ENCODE data around the gene BCL2A1.
"Not testable (repeated sequence)": the region's sequence is repeated elsewhere in the genome, so short reads cannot be mapped to it uniquely, and the experiment has no call there.

Gene BCL2A1

GRCh38 chr15:79970624-79971434 is at the start of gene BCL2A1:
Gene BCL2A1 (minus strand): TSS chr15:79971196. CDS start chr15:79971119, 77 bp downstream.
- H3K36me3 ChIP-seq = no peaks in the 10 kb centered on the region
- H3K9ac ChIP-seq = no peak within 1 kb of the TSS
- H3K4me2 ChIP-seq = peak within 1 kb of the TSS; percentile 32
- H3K9me3 ChIP-seq = no peaks in the 10 kb centered on the region
- no peaks in the 10 kb centered on the region for H3K27me3 ChIP-seq
- H3K4me3 ChIP-seq = no peak within 1 kb of the TSS
- peaks cover 9% of the 10 kb centered on the region for H3K4me1 ChIP-seq
- no peak within 1 kb of the TSS for H3K27ac ChIP-seq
- no peaks in the 10 kb centered on the region for H4K20me1 ChIP-seq
- no peak for TF ChIP-seq Cebpa-rat (IDR thresholded peaks at IDR 0.05)

GRCh38 chr15:80020731-80021130 is 49.7 kb upstream of the BCL2A1 start:
- no peak overlapping the region for H3K4me2 ChIP-seq
- H4K20me1 ChIP-seq = no peaks in the 10 kb centered on the region
- H3K9ac ChIP-seq = no peak overlapping the region
- no peaks in the 10 kb centered on the region for H3K27me3 ChIP-seq
- no peak for TF ChIP-seq Cebpa-rat (IDR thresholded peaks at IDR 0.05)
- H3K4me3 ChIP-seq = no peak overlapping the region
- H3K27ac ChIP-seq = no peak overlapping the region
- H3K36me3 ChIP-seq = no peaks in the 10 kb centered on the region
- no peaks in the 10 kb centered on the region for H3K9me3 ChIP-seq
- H3K4me1 ChIP-seq = peaks cover 9% of the 10 kb centered on the region

GRCh38 chr15:80020149-80020548 is 49.2 kb upstream of the BCL2A1 start:
- not testable (repeated sequence) for H3K4me3 ChIP-seq, H3K4me1 ChIP-seq, H3K4me2 ChIP-seq, H3K36me3 ChIP-seq, H4K20me1 ChIP-seq, H3K27me3 ChIP-seq, H3K27ac ChIP-seq, H3K9ac ChIP-seq, H3K9me3 ChIP-seq

GRCh38 chr15:80019168-80019745 is 48.3 kb upstream of the BCL2A1 start:
- no peaks in the 10 kb centered on the region for H4K20me1 ChIP-seq
- no peak for TF ChIP-seq Cebpa-rat (IDR thresholded peaks at IDR 0.05)
- no peak overlapping the region for H3K4me2 ChIP-seq
- no peaks in the 10 kb centered on the region for H3K9me3 ChIP-seq
- H3K9ac ChIP-seq = no peak overlapping the region
- no peaks in the 10 kb centered on the region for H3K36me3 ChIP-seq
- H3K4me3 ChIP-seq = no peak overlapping the region
- H3K27ac ChIP-seq = no peak overlapping the region
- no peaks in the 10 kb centered on the region for H3K4me1 ChIP-seq
- H3K27me3 ChIP-seq = no peaks in the 10 kb centered on the region

- not testable (repeated sequence) for H3K27ac ChIP-seq, H3K36me3 ChIP-seq, H3K9me3 ChIP-seq, H4K20me1 ChIP-seq, H3K4me3 ChIP-seq, H3K27me3 ChIP-seq, H3K9ac ChIP-seq, H3K4me1 ChIP-seq, H3K4me2 ChIP-seq
Observed at GRCh38 chr15:80017139-80017538, 46.1 kb upstream of the BCL2A1 start.

GRCh38 chr15:80016506-80016905 is 45.5 kb upstream of the BCL2A1 start:
- not testable (repeated sequence) for H3K4me2 ChIP-seq, H3K9ac ChIP-seq, H3K4me3 ChIP-seq, H3K27ac ChIP-seq, H3K36me3 ChIP-seq, H3K4me1 ChIP-seq, H4K20me1 ChIP-seq, H3K27me3 ChIP-seq, H3K9me3 ChIP-seq

- Histone ChIP-seq H3K4me3 (no peak overlapping the region), H3K27ac (no peak overlapping the region), H3K9me3 (no peaks in the 10 kb centered on the region), H3K9ac (no peak overlapping the region), H3K4me1 (peaks cover 6% of the 10 kb centered on the region; the same call in 1 of the 2 replicates), H3K27me3 (no peaks in the 10 kb centered on the region), H3K36me3 (no peaks in the 10 kb centered on the region), H4K20me1 (no peaks in the 10 kb centered on the region), H3K4me2 (no peak overlapping the region)
- TF ChIP-seq Cebpa-rat (IDR thresholded peaks at IDR 0.05) = no peak
Observed at GRCh38 chr15:80015156-80015555, 44.2 kb upstream of the BCL2A1 start.

GRCh38 chr15:80014186-80014585 is 43.2 kb upstream of the BCL2A1 start:
- H3K4me1 ChIP-seq, H3K27ac ChIP-seq, H4K20me1 ChIP-seq, H3K27me3 ChIP-seq, H3K4me3 ChIP-seq, H3K4me2 ChIP-seq, H3K9me3 ChIP-seq, H3K36me3 ChIP-seq, H3K9ac ChIP-seq: not testable (repeated sequence)

GRCh38 chr15:80012060-80012726 is 41.2 kb upstream of the BCL2A1 start:
- H3K27ac ChIP-seq = no peak overlapping the region
- peaks cover 6% of the 10 kb centered on the region; the same call in 1 of the 2 replicates for H3K4me1 ChIP-seq

GRCh38 chr15:80011596-80011995 is 40.6 kb upstream of the BCL2A1 start:
- no peaks in the 10 kb centered on the region for H4K20me1 ChIP-seq
- peaks cover 6% of the 10 kb centered on the region; the same call in 1 of the 2 replicates for H3K4me1 ChIP-seq
- no peak overlapping the region; the same call in 1 of the 2 replicates for H3K4me2 ChIP-seq
- no peak for TF ChIP-seq Cebpa-rat (IDR thresholded peaks at IDR 0.05)
- H3K9ac ChIP-seq = no peak overlapping the region
- H3K9me3 ChIP-seq = no peaks in the 10 kb centered on the region
- no peak overlapping the region for H3K4me3 ChIP-seq
- H3K27me3 ChIP-seq = no peaks in the 10 kb centered on the region
- H3K36me3 ChIP-seq = no peaks in the 10 kb centered on the region
- H3K27ac ChIP-seq = no peak overlapping the region

More at GRCh38 chr15:80012060-80012726, 41.2 kb upstream of the BCL2A1 start:
- Histone ChIP-seq H3K9ac (no peak overlapping the region), H3K4me3 (no peak overlapping the region), H3K9me3 (no peaks in the 10 kb centered on the region), H3K4me2 (no peak overlapping the region; the same call in 1 of the 2 replicates), H3K27me3 (no peaks in the 10 kb centered on the region), H3K36me3 (no peaks in the 10 kb centered on the region), H4K20me1 (no peaks in the 10 kb centered on the region)
- no peak for TF ChIP-seq Cebpa-rat (IDR thresholded peaks at IDR 0.05)

GRCh38 chr15:80011041-80011523 is 40.1 kb upstream of the BCL2A1 start:
- not testable (repeated sequence) for H3K36me3 ChIP-seq, H3K9me3 ChIP-seq, H3K4me3 ChIP-seq, H4K20me1 ChIP-seq, H3K9ac ChIP-seq, H3K4me1 ChIP-seq, H3K27me3 ChIP-seq, H3K27ac ChIP-seq, H3K4me2 ChIP-seq
